ENCODE results near the gene POLE2.
"Not testable (repeated sequence)": the region's sequence is repeated elsewhere in the genome, so short reads cannot be mapped to it uniquely, and the experiment has no call there.

DNA sequence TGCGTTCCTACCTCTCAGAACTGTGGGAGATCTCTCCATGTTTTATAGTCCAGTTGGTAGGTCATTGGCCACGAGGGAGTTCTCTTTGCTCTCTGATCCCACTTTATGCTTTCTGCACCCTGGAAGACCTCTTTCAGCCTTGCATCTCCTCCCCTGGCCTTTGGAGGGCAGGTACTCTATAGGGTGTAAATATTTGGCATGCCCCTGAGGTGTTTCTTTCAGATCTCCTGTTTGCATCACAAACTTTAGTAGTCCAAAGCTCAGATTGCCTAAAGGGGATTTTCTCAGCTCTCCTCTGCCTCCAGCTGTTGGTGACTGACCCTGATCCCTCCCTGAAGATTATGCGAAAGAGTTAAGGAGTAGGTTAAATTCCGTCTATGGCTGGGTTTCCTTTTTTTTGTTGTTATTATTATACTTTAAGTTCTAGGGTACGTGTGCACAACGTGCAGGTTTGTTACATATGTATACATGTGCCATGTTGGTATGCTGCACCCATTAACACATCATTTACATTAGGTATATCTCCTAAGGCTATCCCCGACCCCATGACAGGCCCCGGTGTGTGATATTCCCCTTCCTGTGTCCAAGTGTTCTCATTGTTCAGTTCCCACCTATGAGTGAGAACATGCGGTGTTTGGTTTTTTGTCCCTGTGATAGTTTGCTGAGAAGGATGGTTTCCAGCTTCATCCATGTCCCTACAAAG lies 33.9 kb upstream of the POLE2 start:
- TF ChIP-seq POLR2A (IDR thresholded peaks at IDR 0.05) = not testable (repeated sequence)
- TF ChIP-seq, protein P1, sequence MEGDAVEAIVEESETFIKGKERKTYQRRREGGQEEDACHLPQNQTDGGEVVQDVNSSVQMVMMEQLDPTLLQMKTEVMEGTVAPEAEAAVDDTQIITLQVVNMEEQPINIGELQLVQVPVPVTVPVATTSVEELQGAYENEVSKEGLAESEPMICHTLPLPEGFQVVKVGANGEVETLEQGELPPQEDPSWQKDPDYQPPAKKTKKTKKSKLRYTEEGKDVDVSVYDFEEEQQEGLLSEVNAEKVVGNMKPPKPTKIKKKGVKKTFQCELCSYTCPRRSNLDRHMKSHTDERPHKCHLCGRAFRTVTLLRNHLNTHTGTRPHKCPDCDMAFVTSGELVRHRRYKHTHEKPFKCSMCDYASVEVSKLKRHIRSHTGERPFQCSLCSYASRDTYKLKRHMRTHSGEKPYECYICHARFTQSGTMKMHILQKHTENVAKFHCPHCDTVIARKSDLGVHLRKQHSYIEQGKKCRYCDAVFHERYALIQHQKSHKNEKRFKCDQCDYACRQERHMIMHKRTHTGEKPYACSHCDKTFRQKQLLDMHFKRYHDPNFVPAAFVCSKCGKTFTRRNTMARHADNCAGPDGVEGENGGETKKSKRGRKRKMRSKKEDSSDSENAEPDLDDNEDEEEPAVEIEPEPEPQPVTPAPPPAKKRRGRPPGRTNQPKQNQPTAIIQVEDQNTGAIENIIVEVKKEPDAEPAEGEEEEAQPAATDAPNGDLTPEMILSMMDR (IDR thresholded peaks at IDR 0.05) = not testable (repeated sequence)
